CD4-positive, CD25-positive, alpha-beta regulatory T cell (primary cell): Measurements from ENCODE around the gene CNTD1. TPM values are rescaled to one million over a fixed set of nuclear protein-coding genes. Genes with fewer than 3 reads are reported as not detected.

ENCODE experiments used
- ATAC-seq, 2 donors: fragments of 150-1000 bp; cut with Tn5 transposase; one replicate each; pipeline ENCODE4 v1.10.0; 2021; ENCODE audit warnings: low read depth in 2 of 2, moderate number of reproducible peaks in 2 of 2, moderate library complexity in 1 of 2
- DNase-seq, 3 donors: peaks; one replicate each; pipeline versions ENCODE4 v3.0.0 to v3.0.0-alpha.2; 2012 to 2022; ENCODE audit warnings: mixed read lengths in 1 of 3
- H3K27ac ChIP-seq: one replicate; pipeline ENCODE4 v1.7.0; 2013; ENCODE audit warnings: mild to moderate bottlenecking, low read length; ENCODE audit not compliant: insufficient read depth, poor library complexity, severe bottlenecking
- H3K27me3 ChIP-seq: one replicate; pipeline ENCODE4 v1.7.0; 2013; ENCODE audit warnings: low read length; ENCODE audit not compliant: control insufficient read depth, insufficient read depth
- H3K36me3 ChIP-seq: one replicate; pipeline ENCODE4 v1.7.0; 2013; ENCODE audit warnings: mild to moderate bottlenecking, low read length, moderate library complexity; ENCODE audit not compliant: control insufficient read depth, insufficient read depth
- H3K4me1 ChIP-seq: 2 replicates; pipeline ENCODE4 v1.7.0; 2013; ENCODE audit warnings: mild to moderate bottlenecking, low read length; ENCODE audit not compliant: insufficient read depth, control insufficient read depth, poor library complexity, severe bottlenecking
- H3K4me3 ChIP-seq: one replicate; pipeline ENCODE4 v1.7.0; 2013; ENCODE audit warnings: low read depth, mild to moderate bottlenecking, low read length, moderate library complexity
- H3K9me3 ChIP-seq, 2 experiments: 1 replicate in 1 of 2; 2 replicates in 1 of 2; pipeline ENCODE4 v1.7.0; 2013; ENCODE audit warnings: low read length in 2 of 2, mild to moderate bottlenecking in 1 of 2, moderate library complexity in 1 of 2; ENCODE audit not compliant: control insufficient read depth in 2 of 2
- H3K27ac Mint-ChIP-seq, 3 donors: one replicate each; pipeline ENCODE4 v1.8.0; 2020 to 2022; ENCODE audit warnings: mild to moderate bottlenecking in 3 of 3, mixed read lengths in 3 of 3, moderate library complexity in 2 of 3
- H3K27me3 Mint-ChIP-seq: one replicate; pipeline ENCODE4 v1.8.0; 2022; ENCODE audit warnings: mild to moderate bottlenecking, mixed read lengths
- H3K36me3 Mint-ChIP-seq: one replicate; pipeline ENCODE4 v1.8.0; 2020; ENCODE audit warnings: mixed read lengths
- H3K4me1 Mint-ChIP-seq, 4 donors: one replicate each; pipeline ENCODE4 v1.8.0; 2020 to 2022; ENCODE audit warnings: mixed read lengths in 4 of 4, mild to moderate bottlenecking in 1 of 4
- H3K4me3 Mint-ChIP-seq, 4 donors: one replicate each; pipeline ENCODE4 v1.8.0; 2020 to 2022; ENCODE audit warnings: mild to moderate bottlenecking in 4 of 4, mixed read lengths in 4 of 4, moderate library complexity in 3 of 4
- H3K9me3 Mint-ChIP-seq, 7 donors: one replicate each; pipeline ENCODE4 v1.8.0; 2020 to 2022; ENCODE audit warnings: mixed read lengths in 7 of 7, mild to moderate bottlenecking in 3 of 7, moderate library complexity in 2 of 7
- polyA plus RNA-seq, 4 donors: library from polyadenylated mRNA; unstranded; fragments of 300-500 nt; fragmentation: Illumina TruSeq; gene quantifications; one replicate each; pipeline ENCODE4 v1.2.3, GENCODE V29; 2021
- total RNA-seq: library from RNA; stranded (reverse); gene quantifications from one replicate; pipeline ENCODE4 v1.2.3, GENCODE V29; 2022

The CNTD1 gene
- total and polyA plus RNA-seq, 5 donors from 2014 or later = 0.15 to 0.42 (median 0.28) TPM; not detected in 1

DNA sequence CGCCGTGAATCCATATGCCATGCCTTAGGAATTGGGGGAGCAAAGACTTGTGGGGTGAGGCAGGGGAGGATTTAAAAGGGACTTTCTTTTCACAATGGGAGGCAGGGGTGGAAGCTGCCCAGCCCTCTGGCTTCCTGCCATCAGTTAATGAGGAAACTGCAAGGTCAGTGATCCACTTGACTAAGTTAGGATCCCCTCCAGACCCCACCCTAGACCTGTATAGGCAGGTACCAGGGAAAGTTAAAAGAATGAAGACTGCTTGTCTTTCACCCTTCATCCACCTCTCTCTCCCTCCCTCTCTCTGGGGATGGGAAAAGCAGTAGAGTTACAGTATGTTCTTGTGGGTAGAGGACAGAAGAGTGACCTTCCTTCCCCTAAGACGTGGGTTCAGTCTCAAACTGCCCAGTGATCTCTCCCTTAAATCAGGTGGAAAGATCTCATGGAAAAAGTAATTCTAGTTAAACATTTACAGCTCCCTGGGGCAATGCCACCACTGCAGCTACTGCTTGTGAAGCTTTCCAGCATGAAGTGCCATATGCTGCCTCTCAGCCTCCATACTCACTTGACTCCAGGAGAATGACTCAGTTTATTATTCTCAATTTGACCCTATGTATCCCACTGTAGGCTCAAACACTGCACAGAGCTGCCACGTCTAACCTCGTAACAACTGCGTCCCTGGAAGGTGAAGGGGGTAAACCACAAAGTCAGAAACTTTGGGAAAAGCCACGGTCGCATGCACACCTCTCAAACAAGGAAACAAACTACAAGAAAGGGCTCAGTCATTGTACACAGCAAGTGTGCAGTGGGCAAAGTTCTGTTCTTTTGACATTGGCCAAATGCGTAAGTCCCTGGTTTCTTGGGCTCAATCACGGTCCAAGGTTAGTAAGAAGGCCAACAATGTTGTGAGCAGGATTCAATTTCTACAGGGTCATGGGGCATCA is 1.3 kb upstream of the CNTD1 start:
- no peaks in the 10 kb centered on the region for H3K9me3 Mint-ChIP-seq
- H3K27ac Mint-ChIP-seq = peak overlapping the region; percentile 14 to 68 (median 36)
- Histone ChIP-seq H3K27ac (no peak overlapping the region), H3K4me3 (peak overlapping the region; percentile 88), H3K36me3 (no peaks in the 10 kb centered on the region), H3K27me3 (no peaks in the 10 kb centered on the region), H3K4me1 (peaks cover 12% of the 10 kb centered on the region), H3K9me3 (no peaks in the 10 kb centered on the region)
- H3K4me3 Mint-ChIP-seq = peak overlapping the region; percentile 94 to 96 (median 96)
- peaks cover 11% of the 10 kb centered on the region for H3K36me3 Mint-ChIP-seq
- ATAC-seq (no peak), DNase-seq (no peak)
- peaks cover 0 to 35% (median 19%) of the 10 kb centered on the region in 4 donors for H3K4me1 Mint-ChIP-seq
- H3K27me3 Mint-ChIP-seq = peaks cover 11% of the 10 kb centered on the region

- H3K4me3 Mint-ChIP-seq = peak overlapping the region; percentile 94 to 96 (median 96)
- H3K27ac ChIP-seq = no peak overlapping the region
- H3K27ac Mint-ChIP-seq = peak overlapping the region in 2 of 3 donors; percentile 90 to 92
Observed at GRCh38 chr17:42798011-42798382, 664 bp upstream of the CNTD1 start.

DNA sequence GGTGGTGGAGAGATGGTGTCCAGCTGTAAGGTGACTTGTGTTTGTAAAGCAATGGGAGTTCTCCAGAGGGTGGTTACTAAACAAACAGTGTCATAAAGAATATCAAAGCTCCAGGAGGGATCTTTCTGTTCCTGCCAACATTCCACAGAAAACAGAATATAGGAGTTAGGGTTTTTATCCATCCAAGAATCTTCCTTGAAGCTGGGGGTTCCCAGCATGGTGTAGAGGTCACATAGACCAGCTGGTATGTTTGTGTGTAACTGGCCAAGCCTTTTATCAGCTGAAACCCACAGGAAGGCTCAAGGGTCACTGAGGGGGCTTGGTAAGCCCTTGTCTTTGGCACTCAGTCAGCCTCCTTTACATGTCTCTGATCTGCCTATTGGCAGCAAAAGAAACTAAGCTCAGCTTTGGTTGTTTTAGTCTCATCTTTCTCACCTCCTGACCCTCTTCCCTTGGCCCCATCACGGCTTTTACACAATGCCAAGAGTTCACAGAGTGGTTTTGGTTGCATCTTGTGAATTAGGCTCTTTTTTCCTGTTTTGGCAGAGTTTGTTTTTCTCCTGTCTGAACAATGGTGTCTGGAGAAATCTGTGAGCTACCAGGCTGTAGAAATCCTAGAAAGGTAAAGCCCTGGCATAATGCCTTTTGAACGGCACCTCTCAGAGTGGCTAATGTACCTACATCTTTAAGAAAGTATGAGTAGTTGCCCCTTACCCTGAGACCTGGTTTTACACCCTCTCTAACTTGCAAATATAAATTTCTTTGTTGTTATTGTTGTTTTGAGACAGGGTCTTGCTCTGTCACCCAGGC is 4.6 kb downstream of the CNTD1 start:
- DNase-seq (no peak), ATAC-seq (no peak)
- Mint-ChIP-seq H3K9me3 (no peaks in the 10 kb centered on the region), H3K36me3 (peaks cover 5% of the 10 kb centered on the region), H3K27me3 (peaks cover 11% of the 10 kb centered on the region), H3K27ac (no peak overlapping the region), H3K4me3 (no peak overlapping the region), H3K4me1 (peaks cover 0 to 9% (median 6%) of the 10 kb centered on the region in 4 donors)
- Histone ChIP-seq H3K27ac (no peak overlapping the region), H3K36me3 (no peaks in the 10 kb centered on the region), H3K9me3 (no peaks in the 10 kb centered on the region), H3K4me3 (no peak overlapping the region), H3K27me3 (no peaks in the 10 kb centered on the region), H3K4me1 (peaks cover under 1% of the 10 kb centered on the region)

More at GRCh38 chr17:42798011-42798382, 664 bp upstream of the CNTD1 start:
- Histone ChIP-seq H3K4me1 (peaks cover 12% of the 10 kb centered on the region), H3K27me3 (no peaks in the 10 kb centered on the region), H3K4me3 (peak overlapping the region; percentile 88), H3K9me3 (no peaks in the 10 kb centered on the region), H3K36me3 (no peaks in the 10 kb centered on the region)
- DNase-seq (no peak), ATAC-seq (no peak)
- peaks cover 11% of the 10 kb centered on the region for H3K27me3 Mint-ChIP-seq
- peaks cover 0 to 35% (median 19%) of the 10 kb centered on the region in 4 donors for H3K4me1 Mint-ChIP-seq
- H3K9me3 Mint-ChIP-seq = no peaks in the 10 kb centered on the region
- peaks cover 11% of the 10 kb centered on the region for H3K36me3 Mint-ChIP-seq

GRCh38 chr17:42804918-42805367 is 6.3 kb downstream of the CNTD1 start:
- no peak for DNase-seq
- H3K4me3 Mint-ChIP-seq = no peak overlapping the region

DNA sequence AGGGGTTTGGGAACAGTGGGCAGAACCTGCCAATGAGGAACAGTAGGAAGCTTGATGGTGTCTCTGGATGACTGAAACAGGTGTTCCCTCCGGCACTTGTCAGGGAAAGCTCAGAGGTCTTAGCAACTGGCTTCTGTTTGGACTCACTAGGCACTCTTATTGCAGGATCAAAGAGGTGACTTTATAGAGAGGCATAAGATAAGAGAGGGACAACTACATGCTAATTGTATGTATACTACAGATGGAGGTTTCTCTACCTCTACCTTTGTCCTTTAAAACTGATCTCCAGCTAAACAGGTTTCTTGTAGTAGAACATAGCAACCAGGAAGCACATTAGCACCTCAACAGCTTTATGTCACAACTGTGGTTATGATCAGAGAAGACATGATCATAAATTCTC is 7.6 kb downstream of the CNTD1 start:
- Mint-ChIP-seq H3K4me1 (peaks cover 0 to 4% (median 0%) of the 10 kb centered on the region in 4 donors), H3K27ac (peak overlapping the region in 1 of 3 donors; percentile 2), H3K27me3 (no peaks in the 10 kb centered on the region), H3K9me3 (no peaks in the 10 kb centered on the region), H3K4me3 (no peak overlapping the region), H3K36me3 (peaks cover 11% of the 10 kb centered on the region)
- ATAC-seq (no peak), DNase-seq (no peak)
- H3K4me1 ChIP-seq = no peaks in the 10 kb centered on the region
- H3K27ac ChIP-seq = no peak overlapping the region
- peaks cover 24% of the 10 kb centered on the region for H3K36me3 ChIP-seq
- H3K27me3 ChIP-seq = no peaks in the 10 kb centered on the region
- no peaks in the 10 kb centered on the region for H3K9me3 ChIP-seq
- no peak overlapping the region for H3K4me3 ChIP-seq

More at GRCh38 chr17:42804918-42805367, 6.3 kb downstream of the CNTD1 start:
- peak overlapping the region in 1 of 3 donors; percentile 8 for H3K27ac Mint-ChIP-seq
- Histone ChIP-seq H3K4me1 (no peaks in the 10 kb centered on the region), H3K27ac (no peak overlapping the region), H3K27me3 (no peaks in the 10 kb centered on the region), H3K4me3 (no peak overlapping the region), H3K9me3 (no peaks in the 10 kb centered on the region), H3K36me3 (peaks cover 11% of the 10 kb centered on the region)
- no peaks in the 10 kb centered on the region for H3K9me3 Mint-ChIP-seq
- peaks cover 4% of the 10 kb centered on the region for H3K27me3 Mint-ChIP-seq
- no peak for ATAC-seq
- no peaks in the 10 kb centered on the region for H3K4me1 Mint-ChIP-seq
- peaks cover 1% of the 10 kb centered on the region for H3K36me3 Mint-ChIP-seq

DNA sequence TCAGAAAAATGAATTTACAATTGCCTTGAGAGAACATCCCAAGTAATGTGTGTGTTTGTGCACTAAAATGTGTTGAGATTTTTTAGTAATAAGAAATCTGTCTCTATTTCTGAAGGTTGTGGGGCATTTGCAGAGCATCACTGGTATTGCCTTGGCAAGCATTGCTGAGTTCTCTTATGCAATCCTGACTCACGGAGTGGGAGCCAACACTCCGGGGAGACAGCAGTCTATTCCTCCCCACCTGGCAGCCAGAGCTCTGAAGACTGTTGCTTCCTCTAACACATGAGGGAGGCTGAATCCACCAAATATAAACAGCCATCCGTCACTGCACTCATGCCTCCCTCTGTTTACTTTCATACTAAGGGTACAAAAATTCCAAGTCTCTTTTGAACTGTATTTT is 10.6 kb downstream of the CNTD1 start:
- H3K4me3 ChIP-seq = no peak overlapping the region
- H3K36me3 Mint-ChIP-seq = peaks cover 27% of the 10 kb centered on the region
- H3K27ac ChIP-seq = no peak overlapping the region
- H3K4me1 ChIP-seq = no peaks in the 10 kb centered on the region
- no peaks in the 10 kb centered on the region for H3K27me3 Mint-ChIP-seq
- peaks cover 0 to 4% (median 3%) of the 10 kb centered on the region in 4 donors for H3K4me1 Mint-ChIP-seq
- H3K27ac Mint-ChIP-seq = no peak overlapping the region
- H3K27me3 ChIP-seq = no peaks in the 10 kb centered on the region
- ATAC-seq (no peak), DNase-seq (no peak)
- H3K9me3 Mint-ChIP-seq = no peaks in the 10 kb centered on the region
- H3K9me3 ChIP-seq = no peaks in the 10 kb centered on the region
- H3K36me3 ChIP-seq = peaks cover 41% of the 10 kb centered on the region
- no peak overlapping the region for H3K4me3 Mint-ChIP-seq

DNA sequence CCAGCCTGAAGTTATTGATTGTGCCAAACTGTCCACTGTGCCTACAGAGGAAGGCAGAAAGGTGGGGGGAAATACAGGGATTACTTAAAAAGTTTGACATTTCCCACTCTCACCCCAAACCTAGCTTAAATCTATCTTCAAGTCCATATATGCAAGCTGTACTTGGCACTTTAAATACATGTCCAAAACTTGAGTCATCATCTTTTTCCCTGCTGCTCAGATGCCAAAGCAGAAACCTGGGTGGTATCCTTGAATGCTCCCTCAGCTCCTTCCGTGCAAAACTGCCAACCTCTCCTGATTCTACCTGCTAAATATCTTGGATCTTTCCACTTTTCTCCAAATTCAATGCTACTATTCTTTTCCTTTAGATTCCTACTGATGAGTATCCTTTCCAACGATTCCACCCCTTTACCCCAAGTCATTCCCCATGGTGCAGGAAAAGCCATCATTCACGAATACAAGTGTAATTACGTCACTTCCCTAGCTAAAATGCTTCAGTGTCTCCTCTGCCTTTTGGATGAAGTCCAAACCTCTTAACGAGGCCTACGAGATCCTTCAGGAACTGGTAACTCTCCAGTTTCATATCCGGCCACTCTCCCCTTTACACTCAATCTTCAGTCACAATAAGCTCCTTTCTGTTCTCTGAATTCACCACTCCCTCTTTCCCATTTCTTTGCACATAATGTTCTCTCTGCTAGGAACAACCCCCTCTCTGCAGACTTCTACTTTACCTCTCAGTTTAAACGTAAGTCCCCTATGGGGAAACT is 16.2 kb downstream of the CNTD1 start:
- ATAC-seq (no peak), DNase-seq (no peak)
- Mint-ChIP-seq H3K4me3 (peak overlapping the region in 1 of 4 donors; percentile 23), H3K27ac (peak overlapping the region in 2 of 3 donors; percentile 7 to 31), H3K4me1 (peaks cover under 1 to 6% (median 4%) of the 10 kb centered on the region in 4 donors), H3K36me3 (peaks cover 50% of the 10 kb centered on the region), H3K27me3 (no peaks in the 10 kb centered on the region), H3K9me3 (no peaks in the 10 kb centered on the region)
- Histone ChIP-seq H3K4me3 (no peak overlapping the region), H3K9me3 (no peaks in the 10 kb centered on the region), H3K27ac (no peak overlapping the region), H3K36me3 (peaks cover 84% of the 10 kb centered on the region), H3K4me1 (no peaks in the 10 kb centered on the region), H3K27me3 (no peaks in the 10 kb centered on the region)
